ENCODE measurements around the gene VSIR.
A peak's percentile ranks its signal among the peaks of the same experiment; 100 is the strongest.

VSIR gene

GRCh38 chr10:71773221-71773971 is at the start of gene VSIR:
Gene VSIR, minus strand, starts transcription at chr10:71773520. Its CDS starts 81 bp downstream, at chr10:71773439.
- DNase-seq: peak; percentile 93

GRCh38 chr10:71821909-71822763 is 48.8 kb upstream of the VSIR start:
- DNase-seq: no peak

GRCh38 chr10:71820966-71821365 is 47.6 kb upstream of the VSIR start:
- DNase-seq: no peak

GRCh38 chr10:71819985-71820384 is 46.7 kb upstream of the VSIR start:
- DNase-seq: no peak

GRCh38 chr10:71819441-71819861 is 46.1 kb upstream of the VSIR start:
- DNase-seq: no peak

- DNase-seq: no peak
Observed at GRCh38 chr10:71818674-71819260, 45.4 kb upstream of the VSIR start.

GRCh38 chr10:71817831-71818655 is 44.7 kb upstream of the VSIR start:
- DNase-seq: no peak

- DNase-seq: no peak
Observed at GRCh38 chr10:71816936-71817618, 43.8 kb upstream of the VSIR start.

GRCh38 chr10:71816421-71816851 is 43.1 kb upstream of the VSIR start:
- no peak for DNase-seq

GRCh38 chr10:71815515-71816130 is 42.3 kb upstream of the VSIR start:
- DNase-seq: no peak

GRCh38 chr10:71814922-71815411 is 41.6 kb upstream of the VSIR start:
- no peak for DNase-seq

- DNase-seq: no peak
Observed at GRCh38 chr10:71812913-71813590, 39.7 kb upstream of the VSIR start.

GRCh38 chr10:71812016-71812912 is 38.9 kb upstream of the VSIR start:
- DNase-seq: peak; percentile 68

GRCh38 chr10:71811351-71811750 is 38.0 kb upstream of the VSIR start:
- DNase-seq: no peak

GRCh38 chr10:71810048-71810750 is 36.9 kb upstream of the VSIR start:
- DNase-seq: no peak

- DNase-seq: no peak
Observed at GRCh38 chr10:71809628-71810027, 36.3 kb upstream of the VSIR start.

- no peak for DNase-seq
Observed at GRCh38 chr10:71807557-71808510, 34.5 kb upstream of the VSIR start.

Measured in activated CD4-positive, alpha-beta T cell treated with anti-CD3 and anti-CD28 coated beads for 1 hour (primary cell).